GM18526 (cell line): ENCODE data around the gene STON2.

Experiments
- POLR2A ChIP-seq: IDR thresholded peaks from 3 replicates; pipeline ENCODE4 v1.6.1; 2011; ENCODE audit not compliant: insufficient read length; ENCODE audit errors: extremely low read depth

The STON2 gene, protein sequence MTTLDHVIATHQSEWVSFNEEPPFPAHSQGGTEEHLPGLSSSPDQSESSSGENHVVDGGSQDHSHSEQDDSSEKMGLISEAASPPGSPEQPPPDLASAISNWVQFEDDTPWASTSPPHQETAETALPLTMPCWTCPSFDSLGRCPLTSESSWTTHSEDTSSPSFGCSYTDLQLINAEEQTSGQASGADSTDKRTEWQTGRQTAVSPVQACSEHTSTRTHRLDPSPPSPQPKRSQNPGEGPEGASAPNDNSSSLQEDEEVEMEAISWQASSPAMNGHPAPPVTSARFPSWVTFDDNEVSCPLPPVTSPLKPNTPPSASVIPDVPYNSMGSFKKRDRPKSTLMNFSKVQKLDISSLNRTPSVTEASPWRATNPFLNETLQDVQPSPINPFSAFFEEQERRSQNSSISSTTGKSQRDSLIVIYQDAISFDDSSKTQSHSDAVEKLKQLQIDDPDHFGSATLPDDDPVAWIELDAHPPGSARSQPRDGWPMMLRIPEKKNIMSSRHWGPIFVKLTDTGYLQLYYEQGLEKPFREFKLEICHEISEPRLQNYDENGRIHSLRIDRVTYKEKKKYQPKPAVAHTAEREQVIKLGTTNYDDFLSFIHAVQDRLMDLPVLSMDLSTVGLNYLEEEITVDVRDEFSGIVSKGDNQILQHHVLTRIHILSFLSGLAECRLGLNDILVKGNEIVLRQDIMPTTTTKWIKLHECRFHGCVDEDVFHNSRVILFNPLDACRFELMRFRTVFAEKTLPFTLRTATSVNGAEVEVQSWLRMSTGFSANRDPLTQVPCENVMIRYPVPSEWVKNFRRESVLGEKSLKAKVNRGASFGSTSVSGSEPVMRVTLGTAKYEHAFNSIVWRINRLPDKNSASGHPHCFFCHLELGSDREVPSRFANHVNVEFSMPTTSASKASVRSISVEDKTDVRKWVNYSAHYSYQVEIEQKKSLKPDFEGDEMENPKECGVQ

DNA sequence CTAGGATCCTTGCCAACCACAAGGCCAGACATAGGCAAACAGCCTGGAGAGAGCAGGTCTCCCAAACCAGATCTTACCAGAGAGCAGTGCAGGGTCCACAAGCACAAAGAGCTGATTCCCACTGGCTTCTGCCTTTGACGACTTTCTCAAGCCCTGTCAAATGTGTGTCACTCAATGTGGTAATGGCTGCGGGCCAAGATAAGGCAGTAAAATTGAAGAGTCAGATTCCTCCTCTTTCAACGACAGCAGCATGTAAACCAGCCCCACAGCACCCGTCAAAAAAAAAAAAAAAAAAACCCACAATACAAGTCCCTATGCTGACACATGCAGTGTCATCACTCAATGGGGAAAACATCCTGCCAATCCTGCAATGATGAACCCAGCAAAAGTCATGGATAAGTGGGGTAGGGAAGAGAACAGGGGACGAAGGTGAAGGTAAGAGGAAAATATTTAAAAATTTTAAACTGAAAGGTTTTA lies at the start of gene STON2:
TSS of gene STON2 (minus strand) at position 123 of the 477 bp plus-strand sequence. CDS start 1,942 bp downstream, outside the sequence.
- TF ChIP-seq POLR2A = no peak

DNA sequence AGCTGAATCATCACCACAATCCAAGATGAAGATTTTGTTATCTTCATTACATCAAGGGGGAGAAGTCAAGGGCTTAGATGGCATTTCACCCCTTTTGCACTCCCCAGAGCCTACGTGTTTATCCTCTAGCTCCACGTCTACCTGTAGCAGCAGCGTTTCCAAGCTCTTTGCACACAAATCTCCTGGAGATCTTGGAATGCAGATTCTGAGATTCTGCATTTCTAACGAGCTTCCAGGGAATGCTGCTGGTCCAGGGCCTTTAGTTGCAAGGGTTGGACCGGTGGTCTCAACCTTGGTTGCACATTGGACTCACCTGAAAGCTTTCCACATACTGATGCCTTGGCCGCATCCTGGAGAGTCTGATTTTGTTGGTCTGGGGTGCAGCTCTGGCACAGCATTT lies 49.5 kb upstream of the STON2 start:
- TF ChIP-seq POLR2A = no peak

DNA sequence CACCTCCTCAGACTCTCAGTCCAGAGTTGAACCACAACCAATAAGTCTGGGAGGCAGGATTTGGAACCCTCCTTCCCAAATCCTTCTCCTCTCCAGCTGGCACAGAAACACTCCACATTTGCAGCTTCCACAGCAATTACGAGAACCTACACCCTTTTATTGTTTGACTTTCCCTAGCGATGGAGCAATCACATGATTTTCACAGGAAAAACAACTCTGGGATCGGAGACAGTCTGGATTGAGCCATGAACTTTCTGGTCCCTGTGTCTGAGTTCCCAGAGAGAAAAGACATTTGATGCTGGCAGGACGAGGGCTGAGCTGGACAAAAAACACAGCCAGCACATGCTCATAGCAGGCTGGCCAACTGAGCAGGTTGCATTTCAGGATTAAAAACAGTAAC lies 49.0 kb upstream of the STON2 start:
- no peak for TF ChIP-seq POLR2A

DNA sequence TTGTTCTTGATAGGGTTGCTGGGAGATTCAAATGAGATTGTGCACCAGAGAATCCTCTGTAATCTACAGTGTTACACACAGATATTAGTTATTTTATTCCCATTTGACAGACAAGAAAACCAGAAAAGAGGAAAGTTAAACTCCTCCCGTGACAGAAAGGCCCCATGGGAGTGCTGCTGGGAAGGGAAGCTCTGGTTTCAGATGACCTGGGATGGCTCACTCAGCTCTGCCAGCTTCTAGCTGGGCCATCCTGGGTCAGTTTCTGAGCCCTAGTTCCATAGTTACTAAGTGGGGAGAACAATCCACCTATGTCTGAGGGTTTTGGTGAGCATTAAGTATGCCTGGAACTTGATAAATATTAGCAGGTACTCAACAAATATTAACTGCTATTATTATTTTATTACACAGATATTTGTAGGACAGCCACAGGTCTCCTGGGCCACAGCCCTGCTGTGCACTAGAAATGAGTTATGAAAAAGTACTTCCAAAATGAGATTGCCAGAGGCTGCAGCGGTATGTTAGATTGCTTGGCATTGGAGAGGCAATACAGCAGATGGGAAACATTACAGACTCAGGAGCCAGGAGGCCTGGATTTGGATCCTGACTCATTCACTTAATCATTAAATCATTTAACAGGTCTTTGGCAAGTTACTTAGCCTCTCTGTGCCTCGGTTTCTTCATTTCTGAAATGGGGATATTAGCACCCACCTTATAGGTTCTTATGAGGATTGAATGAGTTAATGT lies 47.1 kb upstream of the STON2 start:
- no peak for TF ChIP-seq POLR2A

DNA sequence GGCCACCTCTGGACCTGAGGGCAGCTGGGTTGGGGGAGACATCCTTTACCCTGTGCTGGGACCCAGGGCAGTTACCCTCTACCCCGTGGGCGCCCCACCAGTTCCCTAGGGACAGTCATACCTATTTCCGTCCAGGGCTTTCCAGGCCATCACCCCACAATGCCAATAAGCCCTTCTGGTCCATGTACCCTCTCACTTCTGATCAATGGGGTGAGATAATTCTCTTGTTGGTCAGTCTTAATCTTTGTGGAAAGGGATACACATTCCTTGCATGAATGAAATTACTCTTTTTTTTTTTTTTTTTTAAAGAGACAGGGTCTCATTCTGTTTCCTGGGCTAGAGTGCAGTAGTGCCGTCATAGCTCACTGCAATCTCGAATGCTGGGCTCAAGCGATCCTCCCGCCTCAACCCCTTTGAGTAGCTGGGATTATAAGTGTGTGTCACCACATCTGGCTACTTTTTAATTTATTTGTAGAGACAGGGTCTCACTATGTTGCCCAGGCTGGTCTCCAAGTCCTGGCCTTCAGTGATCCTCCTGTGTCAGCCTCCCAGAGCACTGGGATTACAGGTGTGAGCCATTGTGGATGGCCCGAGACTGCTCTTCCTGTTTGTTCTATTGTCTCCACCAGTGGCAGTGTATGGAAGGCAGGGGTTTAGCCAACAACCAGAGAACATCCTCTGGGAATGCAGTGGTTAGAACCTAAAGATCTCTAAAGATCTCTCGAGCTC lies 46.3 kb upstream of the STON2 start:
- no peak for TF ChIP-seq POLR2A

DNA sequence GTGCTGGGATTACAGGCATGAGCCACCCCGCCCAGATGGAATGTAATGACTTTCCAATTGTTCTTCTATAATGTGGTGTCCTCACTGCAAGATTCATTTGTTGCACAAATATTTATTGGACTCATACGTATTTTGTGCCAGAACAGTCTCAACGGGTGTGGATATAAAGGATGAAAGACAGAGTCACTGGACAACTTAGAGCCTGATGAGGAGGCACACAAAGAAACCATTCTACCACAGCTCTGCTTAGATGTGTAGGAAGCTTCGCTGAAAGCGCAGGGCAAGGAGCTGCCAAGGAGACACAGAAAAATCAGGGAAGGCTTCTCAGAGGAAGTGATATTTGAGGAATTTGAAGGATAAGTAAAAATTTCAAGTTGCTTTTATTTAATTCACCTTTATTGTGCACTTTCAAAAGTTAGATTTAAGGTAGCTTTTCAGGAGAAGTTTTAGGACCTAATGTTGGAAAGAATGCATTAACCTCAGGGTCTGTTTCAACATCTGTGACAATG lies 41.6 kb upstream of the STON2 start:
- TF ChIP-seq POLR2A = no peak

DNA sequence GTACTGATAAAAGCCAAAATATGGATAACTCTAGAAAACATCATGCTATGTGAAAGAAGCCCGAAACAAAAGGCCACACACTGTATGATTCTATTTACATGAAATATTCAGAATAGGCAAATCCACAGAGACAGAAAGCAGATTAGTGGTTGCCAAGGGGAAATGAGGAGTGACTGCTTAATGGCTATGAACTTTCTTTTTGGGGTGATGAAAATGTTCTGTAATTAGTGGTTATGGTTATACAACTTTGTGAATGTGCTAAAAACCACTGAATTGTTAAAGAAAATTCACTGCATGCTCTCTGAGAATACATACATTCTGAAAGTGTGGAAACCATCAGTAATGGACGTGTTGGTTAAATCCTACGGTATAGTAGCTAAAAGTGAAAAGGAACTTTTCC lies 39.9 kb upstream of the STON2 start:
- TF ChIP-seq POLR2A = no peak

DNA sequence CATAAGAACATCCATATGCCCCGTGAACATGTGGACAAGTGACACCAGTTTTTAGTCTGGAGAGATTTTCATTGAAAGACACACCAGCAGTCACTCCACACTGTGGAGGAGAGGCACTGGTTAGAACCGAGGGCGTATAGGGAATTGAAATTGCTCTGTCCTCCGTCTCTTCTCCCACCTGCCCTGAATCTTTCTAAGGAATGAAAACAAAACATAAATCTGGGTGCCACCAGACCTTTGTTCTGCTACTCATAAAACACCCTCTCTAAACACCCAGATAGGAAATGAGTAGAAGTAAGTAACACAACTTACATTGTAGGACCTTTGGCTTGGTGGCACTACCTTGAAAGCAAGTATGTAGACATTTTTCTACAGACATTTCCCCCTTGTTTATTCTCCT lies 37.1 kb upstream of the STON2 start:
- TF ChIP-seq POLR2A = no peak

DNA sequence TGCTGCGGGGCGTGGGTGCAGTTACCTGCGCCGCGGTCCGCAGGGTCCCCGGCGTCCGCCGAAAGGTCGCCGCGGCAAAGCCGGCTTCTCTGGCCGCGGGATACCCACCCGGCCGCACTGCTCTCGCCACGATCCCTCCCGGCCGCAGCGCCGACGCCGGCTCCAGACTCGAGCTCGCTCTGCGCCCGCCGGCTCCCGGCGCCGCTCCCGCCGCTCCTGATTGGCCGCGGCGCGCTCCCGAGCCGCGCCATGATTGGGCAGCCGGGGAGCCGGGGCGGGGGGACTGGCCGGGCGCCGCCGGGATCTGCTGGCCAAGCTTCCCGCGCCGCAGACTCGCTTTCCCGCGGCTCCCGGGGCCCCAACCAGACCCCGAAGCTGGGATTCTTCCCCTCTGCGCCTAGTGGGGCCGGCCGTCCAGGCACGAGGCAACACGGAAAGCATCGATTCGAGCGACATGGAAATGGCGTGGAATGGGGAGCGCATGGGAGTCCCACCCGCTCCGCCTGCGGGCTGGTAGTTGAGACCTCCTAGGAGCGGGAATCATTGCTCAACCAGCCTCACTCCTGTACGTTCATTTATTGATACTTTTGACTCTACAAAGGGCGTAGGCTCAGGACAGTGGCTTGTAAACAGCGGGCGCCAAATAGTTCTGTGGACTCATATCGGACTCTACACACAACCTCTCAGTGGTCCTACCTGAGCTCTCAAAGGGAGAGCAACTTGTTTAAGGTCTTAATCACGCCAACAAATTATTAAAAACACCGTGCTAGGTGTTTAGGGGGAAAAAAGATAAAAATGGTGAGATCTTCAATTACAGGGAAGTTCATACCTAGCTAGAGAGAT lies 36.4 kb upstream of the STON2 start:
- TF ChIP-seq POLR2A = no peak

DNA sequence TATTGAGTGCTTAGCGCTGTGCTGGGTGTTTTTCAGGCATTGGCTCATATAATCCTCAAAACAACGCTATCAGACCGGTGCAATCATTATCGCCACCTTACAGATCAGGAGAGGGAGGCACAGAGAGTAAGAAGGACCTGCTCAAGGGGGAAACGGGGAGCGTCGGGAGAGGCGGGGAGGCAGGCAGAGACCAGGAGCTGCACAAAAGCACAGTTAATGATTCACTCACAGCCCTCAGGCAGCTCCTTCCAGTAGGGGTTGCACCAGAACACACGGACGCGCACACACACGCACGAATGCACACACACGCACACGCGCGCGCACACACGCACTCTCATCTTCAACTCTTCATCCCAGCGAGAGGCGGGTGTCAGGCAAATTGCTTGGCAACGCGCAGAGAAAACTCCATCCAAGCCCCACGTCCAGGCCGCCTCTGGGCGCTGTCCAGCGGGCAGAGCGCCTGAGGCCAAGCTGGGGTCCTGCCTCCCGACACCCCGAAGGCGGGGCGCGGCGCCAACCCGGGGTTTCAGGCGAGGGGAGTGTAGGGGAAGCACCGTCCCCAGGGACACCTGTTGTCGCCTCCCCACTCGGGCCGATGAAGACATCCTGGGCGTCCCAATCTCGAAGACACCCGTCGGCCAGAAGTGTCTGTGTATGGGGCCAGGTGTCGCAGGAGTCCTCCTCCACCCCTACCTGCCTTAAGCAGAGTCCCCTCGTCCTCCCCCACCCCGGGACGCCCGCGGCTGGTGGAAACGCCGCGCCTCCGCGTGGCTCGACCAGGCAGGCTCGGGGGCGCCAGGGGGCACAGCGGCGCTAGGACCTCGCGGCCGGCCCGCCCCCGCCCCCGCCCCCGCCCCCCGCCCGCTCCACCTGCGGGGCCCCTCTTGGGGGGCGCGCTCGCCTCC lies 35.5 kb upstream of the STON2 start:
- TF ChIP-seq POLR2A = no peak

DNA sequence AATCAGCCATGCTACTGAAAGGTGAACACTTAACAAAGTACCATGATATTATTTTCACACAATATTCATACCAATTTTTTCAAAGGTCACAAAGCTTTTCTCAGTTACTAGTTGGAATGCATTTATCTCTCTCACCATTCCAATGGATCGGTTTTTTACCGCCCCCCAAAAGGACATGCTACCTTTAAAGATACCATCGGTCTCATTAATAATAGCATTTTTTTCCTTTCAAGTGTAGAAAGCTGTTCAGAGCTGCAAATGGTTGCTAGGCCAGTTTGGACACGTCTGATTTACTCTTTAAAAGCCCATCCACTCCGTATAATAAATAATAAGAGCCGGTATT lies 34.9 kb upstream of the STON2 start:
- no peak for TF ChIP-seq POLR2A

DNA sequence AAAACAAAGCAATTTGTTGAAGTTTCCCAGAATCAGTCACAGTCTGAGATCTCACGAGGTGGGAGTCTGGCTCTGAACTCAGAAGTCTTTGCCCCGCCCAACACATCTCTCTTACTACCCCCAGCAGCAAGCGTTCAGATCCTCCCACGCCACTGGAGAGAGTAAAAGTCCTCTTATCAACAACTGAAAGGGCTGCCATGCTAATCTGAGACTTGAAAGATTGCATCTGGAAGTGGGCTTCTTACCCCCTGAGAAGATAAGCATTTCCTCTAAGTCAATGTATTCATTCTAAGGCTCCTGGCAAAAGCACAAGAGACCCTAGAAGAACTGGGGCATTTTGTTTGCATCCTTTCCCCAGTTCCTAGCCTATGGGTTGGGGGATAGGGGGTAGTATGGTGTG lies 34.1 kb upstream of the STON2 start:
- TF ChIP-seq POLR2A = no peak

DNA sequence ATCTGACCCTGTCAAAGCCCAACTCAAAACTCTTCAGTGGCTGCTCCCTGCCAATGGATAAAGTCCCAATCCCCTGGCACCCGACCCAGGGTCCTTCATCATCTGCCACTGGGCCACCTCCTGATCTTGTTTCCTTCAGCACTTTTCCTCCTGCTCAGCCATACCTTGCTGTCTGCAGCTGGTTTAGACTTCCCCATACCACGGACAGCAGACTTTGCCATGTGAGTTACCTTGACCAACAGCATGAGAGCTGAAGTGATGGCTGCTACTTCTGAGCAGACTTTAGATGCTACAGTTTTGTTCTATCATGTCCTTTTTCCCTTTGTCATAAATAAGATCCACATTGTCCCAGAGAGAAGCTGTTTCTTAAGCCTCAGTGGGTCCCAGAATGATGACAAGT lies 33.3 kb upstream of the STON2 start:
- no peak for TF ChIP-seq POLR2A
